Endothelial cell of umbilical vein (primary cell): Measurements from ENCODE around the gene TAS1R3. TPM values are rescaled to one million over a fixed set of nuclear protein-coding genes. Genes with fewer than 3 reads are reported as not detected.

Experiments used
- BruUV-seq: library from RNA; stranded (reverse); fragments of 400-500 nt; replicated peaks from 2 replicates; lab custom pipeline; 2021; lab: Mats Ljungman, UMichigan
- CTCF ChIA-PET: fragments of 300-600, 350-600 bp; sonication (Branson Sonifier 250); formaldehyde crosslinking; loops from one replicate; lab custom pipeline; 2021; ENCODE audit warnings: antibody characterized with exemption, inconsistent platforms; lab: Charles Lee
- POLR2A ChIA-PET: fragments of 300-600, 350-600 bp; sonication (Branson Sonifier 250); formaldehyde crosslinking; loops from one replicate; lab custom pipeline; 2021; ENCODE audit warnings: antibody characterized with exemption, inconsistent platforms; lab: Charles Lee
- DNase-seq: peaks from one replicate; pipeline ENCODE4 v3.0.0-alpha.2; 2011; ENCODE audit warnings: low read depth, low spot score
- FAIRE-seq: peaks from 2 replicates; lab custom pipeline; 2011; peaks lifted over from hg19 to GRCh38; lab: Jason Lieb, UNC
- H2AFZ ChIP-seq: 2 replicates; pipeline ENCODE4 v1.6.0; 2012; ENCODE audit warnings: low read depth, low read length, control low read depth, inconsistent platforms
- H3K27ac ChIP-seq: 2 replicates; pipeline ENCODE4 v1.5.1; 2011; ENCODE audit warnings: low read depth, mild to moderate bottlenecking, control low read depth, low read length, moderate library complexity; ENCODE audit not compliant: insufficient read depth
- H3K27me3 ChIP-seq, 2 experiments: 2 replicates each; pipeline versions ENCODE4 v1.6.0 to v1.6.1; 2011; ENCODE audit warnings: low read length in 2 of 2, mixed read lengths in 1 of 2; ENCODE audit not compliant: control insufficient read depth in 2 of 2, insufficient read depth in 2 of 2
- H3K36me3 ChIP-seq, 2 experiments: 2 replicates in 1 of 2; 3 replicates in 1 of 2; pipeline ENCODE4 v1.5.1; 2011; ENCODE audit warnings: low read length in 2 of 2, mild to moderate bottlenecking in 1 of 2, moderate library complexity in 1 of 2; ENCODE audit not compliant: control insufficient read depth in 2 of 2, insufficient read depth in 2 of 2; ENCODE audit errors: extremely low read depth in 1 of 2
- H3K4me1 ChIP-seq: 3 replicates; pipeline ENCODE4 v1.5.1; 2011; ENCODE audit warnings: mild to moderate bottlenecking, low read length; ENCODE audit not compliant: control insufficient read depth, insufficient read depth; ENCODE audit errors: extremely low read depth
- H3K4me2 ChIP-seq: 2 replicates; pipeline ENCODE4 v1.6.1; 2011; ENCODE audit warnings: low read length, control low read depth, mixed read lengths; ENCODE audit not compliant: insufficient read depth
- H3K4me3 ChIP-seq, 3 experiments: fragments of 200-600 bp in 1 of 3; sonication (generic), shearing (Covaris generic) in 1 of 3; replicated peaks in 1 of 3; 2 replicates each; pipeline ENCODE4 v1.5.1; 2011 to 2016; ENCODE audit warnings: control low read depth in 3 of 3, low read length in 3 of 3, mild to moderate bottlenecking in 2 of 3, inconsistent platforms in 1 of 3, low read depth in 1 of 3, moderate library complexity in 1 of 3; ENCODE audit not compliant: insufficient read depth in 1 of 3
- H3K79me2 ChIP-seq: 2 replicates; pipeline ENCODE4 v1.6.0; 2012; ENCODE audit warnings: low read length, inconsistent platforms; ENCODE audit not compliant: control insufficient read depth, insufficient read depth
- H3K9ac ChIP-seq: replicated peaks from 2 replicates; pipeline ENCODE3; 2011; ENCODE audit warnings: low read length, control low read depth; ENCODE audit not compliant: insufficient read depth; ENCODE audit errors: extremely low read depth
- H3K9me1 ChIP-seq: replicated peaks from 3 replicates; pipeline ENCODE4 v1.6.0; 2011; ENCODE audit warnings: mild to moderate bottlenecking, low read length; ENCODE audit not compliant: control insufficient read depth, insufficient read depth; ENCODE audit errors: extremely low read depth
- H3K9me3 ChIP-seq: replicated peaks from 2 replicates; pipeline ENCODE4 v1.5.1; 2012; ENCODE audit warnings: low read length, inconsistent platforms; ENCODE audit not compliant: control insufficient read depth, insufficient read depth
- H4K20me1 ChIP-seq: replicated peaks from 2 replicates; pipeline ENCODE3; 2011; ENCODE audit warnings: mild to moderate bottlenecking, low read length; ENCODE audit not compliant: control insufficient read depth, insufficient read depth; ENCODE audit errors: extremely low read depth
- CTCF ChIP-seq, 2 donors: IDR thresholded peaks; 1 replicate in 1 of 2; 2 replicates in 1 of 2; pipeline ENCODE4 v1.5.1; 2011; ENCODE audit warnings: low read length in 2 of 2, mild to moderate bottlenecking in 2 of 2, moderate library complexity in 2 of 2, control low read depth in 1 of 2, inconsistent platforms in 1 of 2, low read depth in 1 of 2; ENCODE audit not compliant: insufficient read depth in 1 of 2; ENCODE audit errors: extremely low read depth in 1 of 2
- FOS ChIP-seq: IDR thresholded peaks from 2 replicates; pipeline ENCODE4 v1.6.1; 2011; ENCODE audit warnings: mild to moderate bottlenecking, low read length, moderate library complexity, borderline replicate concordance; ENCODE audit not compliant: insufficient read depth
- GATA2 ChIP-seq: IDR thresholded peaks from 2 replicates; pipeline ENCODE4 v1.7.0; 2011; ENCODE audit warnings: low read depth, mild to moderate bottlenecking, moderate library complexity, mixed read lengths, low read length; ENCODE audit not compliant: insufficient read length, insufficient read depth
- JUN ChIP-seq: IDR thresholded peaks from 2 replicates; pipeline ENCODE4 v1.6.1; 2011; ENCODE audit warnings: borderline replicate concordance, low read depth; ENCODE audit not compliant: insufficient read length, insufficient read depth
- MAX ChIP-seq: IDR thresholded peaks from 2 replicates; pipeline ENCODE4 v1.6.1; 2011; ENCODE audit not compliant: insufficient read depth, insufficient read length
- MYC ChIP-seq: IDR thresholded peaks from one replicate; pipeline ENCODE4 v1.6.1; 2011; ENCODE audit warnings: mild to moderate bottlenecking, low read depth, low read length
- dilution Hi-C: fragments of 300-500 bp; cut with MboI; formaldehyde crosslinking; loops from one replicate; pipeline ENCODE4 v1.15.0; 2019; ENCODE audit warnings: low sequenced_read_pairs; ENCODE audit not compliant: extremely low pct_ligation_motif_present
- intact Hi-C: fragments of 100-400 bp; cut with micrococcal nuclease; formaldehyde crosslinking; loops from one replicate; pipeline ENCODE4 v1.10.0; 2022
- polyA plus RNA-seq, 4 experiments: library from polyadenylated mRNA; depleted of rRNA in 3 of 4; stranded (reverse) in 3 of 4; unstranded in 1 of 4; fragments of >200 nt; gene quantifications; 2 replicates each; pipeline versions ENCODE4 v1.2.1 to v1.2.3, GENCODE V29; 2011 to 2012; ENCODE audit warnings: missing spikeins in 1 of 4
- total RNA-seq: library from RNA; stranded (reverse); gene quantifications from 2 replicates; pipeline ENCODE4 v1.2.3, GENCODE V29; 2021

TAS1R3 gene
- total and polyA plus RNA-seq, 2 donors (not counting 3 experiments of a cell fraction or from before 2014, with no cell fraction given), result 0.26 to 0.38 TPM

GRCh38 chr1:1346501-1346890 is 15.4 kb downstream of the TAS1R3 start:
- Histone ChIP-seq H3K36me3 (peaks cover 0 to 2% of the 10 kb centered on the region in 2 experiments), H3K9me3 (no peaks in the 10 kb centered on the region), H3K9me1 (no peaks in the 10 kb centered on the region), H3K79me2 (peaks cover 33% of the 10 kb centered on the region), H3K9ac (no peak overlapping the region), H3K27ac (no peak overlapping the region), H2AFZ (no peak overlapping the region), H3K4me2 (no peak overlapping the region), H3K27me3 (no peaks in the 10 kb centered on the region), H4K20me1 (no peaks in the 10 kb centered on the region), H3K4me1 (peaks cover 10% of the 10 kb centered on the region), H3K4me3 (no peak overlapping the region)
- ChIA-PET POLR2A (no interaction called here), CTCF (interaction anchor here (0.6 to 2.0 kb wide), 3 partner anchors 26 to 123 kb away, joined by 3 to 6 read pairs (median 4); no protein-coding TSS in a partner anchor)
- FAIRE-seq (no peak), DNase-seq (no peak)
- TF ChIP-seq JUN (no peak), GATA2 (no peak), CTCF (IDR thresholded peaks at IDR 0.05; ENCODE audit: extremely low read depth in 1 of 2, insufficient read depth in 1 of 2, low read depth in 1 of 2, low read length in 2 of 2) (no peak), MAX (no peak), MYC (no peak), FOS (no peak)
- intact Hi-C loops, result no loop called here
- no TSS peak for BruUV-seq
- dilution Hi-C loops, result no loop called here
